HUES48 (cell line): Measurements from ENCODE around the gene FERD3L.

Experiments used
- H3K27ac ChIP-seq: one replicate; pipeline ENCODE4 v1.7.0; 2013; ENCODE audit warnings: low read depth, low read length, inconsistent platforms
- H3K27me3 ChIP-seq: 2 replicates; pipeline ENCODE4 v1.6.1; 2013; ENCODE audit warnings: mild to moderate bottlenecking, low read length; ENCODE audit not compliant: control insufficient read depth, insufficient read depth
- H3K36me3 ChIP-seq: 2 replicates; pipeline ENCODE4 v1.6.1; 2013; ENCODE audit warnings: low read length; ENCODE audit not compliant: control insufficient read depth, insufficient read depth
- H3K4me1 ChIP-seq: 2 replicates; pipeline ENCODE4 v1.6.1; 2013; ENCODE audit warnings: mild to moderate bottlenecking, low read length; ENCODE audit not compliant: control insufficient read depth, insufficient read depth
- H3K4me3 ChIP-seq: 2 replicates; pipeline ENCODE4 v1.5.1; 2013; ENCODE audit warnings: mild to moderate bottlenecking, low read depth, low read length
- H3K9ac ChIP-seq: 2 replicates; pipeline ENCODE4 v1.6.1; 2013; ENCODE audit warnings: mild to moderate bottlenecking, low read depth, low read length, moderate library complexity
- H3K9me3 ChIP-seq: 2 replicates; pipeline ENCODE4 v1.6.1; 2013; ENCODE audit warnings: low read length; ENCODE audit not compliant: control insufficient read depth, insufficient read depth

The FERD3L gene

DNA sequence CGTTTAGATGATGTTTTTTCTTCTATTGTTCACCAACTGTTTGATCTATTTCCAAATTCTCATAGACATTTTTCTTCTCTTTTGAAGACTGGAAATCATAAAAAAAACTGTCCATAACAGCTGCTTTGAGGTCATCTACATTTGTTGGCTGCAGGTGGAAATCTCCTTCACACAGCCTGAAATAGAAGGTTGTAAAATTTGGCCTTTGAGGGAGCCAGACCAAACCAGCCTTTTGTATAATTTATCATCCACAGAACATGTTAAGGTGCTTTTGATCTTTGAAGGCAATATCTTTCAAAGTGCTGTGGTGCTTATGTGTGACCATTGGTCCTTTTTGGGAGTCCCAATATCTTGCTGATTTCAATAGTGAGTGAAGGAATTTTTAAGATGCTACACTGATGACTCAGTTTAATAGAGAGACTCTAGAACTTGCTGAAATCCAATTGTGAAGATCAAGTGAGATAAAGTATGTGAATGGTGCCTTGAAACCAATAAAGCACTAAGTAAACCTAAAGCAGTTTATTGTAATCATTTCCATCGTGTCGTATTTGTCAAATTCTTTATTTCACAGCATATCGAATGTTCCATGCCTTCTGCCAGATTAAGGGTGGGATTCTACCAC is 5.4 kb downstream of the FERD3L start:
- H3K4me3 ChIP-seq: no peak overlapping the region
- H3K27me3 ChIP-seq: peaks cover 55% of the 10 kb centered on the region
- no peaks in the 10 kb centered on the region for H3K36me3 ChIP-seq

DNA sequence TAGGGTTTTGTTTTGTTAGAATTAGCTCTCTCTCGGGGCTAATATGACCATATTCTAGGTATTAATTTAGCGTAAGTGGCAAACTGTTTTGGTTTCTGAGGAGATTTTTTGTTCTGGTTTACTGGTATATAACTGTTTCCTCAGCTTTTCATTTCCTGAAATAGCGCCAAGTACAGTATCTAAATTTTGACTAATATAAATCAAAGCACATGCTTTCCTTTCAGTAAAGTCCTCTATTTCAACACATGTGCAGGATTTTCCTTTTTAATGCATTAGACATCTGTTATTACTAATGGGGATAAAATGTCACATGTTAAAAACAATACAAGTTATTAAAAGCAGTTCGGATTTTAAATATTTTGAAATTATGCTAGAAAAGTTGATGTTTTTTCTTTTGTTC is 11.3 kb downstream of the FERD3L start:
- no peak overlapping the region for H3K27ac ChIP-seq
- H3K9me3 ChIP-seq: no peaks in the 10 kb centered on the region
- H3K9ac ChIP-seq: no peak overlapping the region
- H3K36me3 ChIP-seq: no peaks in the 10 kb centered on the region
- no peak overlapping the region for H3K4me3 ChIP-seq
- no peaks in the 10 kb centered on the region for H3K4me1 ChIP-seq
- no peaks in the 10 kb centered on the region for H3K27me3 ChIP-seq

More for the DNA sequence above, 5.4 kb downstream of the FERD3L start:
- Histone ChIP-seq H3K9ac (no peak overlapping the region), H3K27ac (no peak overlapping the region), H3K9me3 (no peaks in the 10 kb centered on the region), H3K4me1 (peaks cover 13% of the 10 kb centered on the region)

DNA sequence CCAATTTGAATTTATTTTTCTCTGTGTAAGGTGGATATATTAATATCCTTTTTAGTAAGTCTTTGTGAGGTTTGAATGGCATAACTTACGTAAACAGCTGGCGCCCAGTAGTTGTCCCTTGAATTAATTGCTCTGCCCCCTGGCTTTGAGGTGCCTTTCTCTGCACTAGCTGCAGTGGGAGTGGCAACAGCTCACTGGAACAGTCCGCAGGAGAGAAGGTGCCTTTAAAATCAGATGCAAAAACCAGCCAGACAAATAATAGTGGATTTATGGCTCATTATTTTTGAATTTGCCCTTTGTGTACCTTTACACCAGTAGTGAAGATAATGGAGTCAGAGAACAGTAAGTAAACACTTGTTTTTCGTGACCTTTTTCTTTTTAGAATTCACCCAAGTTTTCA is 11.8 kb downstream of the FERD3L start:
- Histone ChIP-seq H3K9me3 (no peaks in the 10 kb centered on the region), H3K36me3 (no peaks in the 10 kb centered on the region), H3K4me1 (no peaks in the 10 kb centered on the region), H3K9ac (no peak overlapping the region), H3K27ac (no peak overlapping the region), H3K27me3 (no peaks in the 10 kb centered on the region), H3K4me3 (no peak overlapping the region)

DNA sequence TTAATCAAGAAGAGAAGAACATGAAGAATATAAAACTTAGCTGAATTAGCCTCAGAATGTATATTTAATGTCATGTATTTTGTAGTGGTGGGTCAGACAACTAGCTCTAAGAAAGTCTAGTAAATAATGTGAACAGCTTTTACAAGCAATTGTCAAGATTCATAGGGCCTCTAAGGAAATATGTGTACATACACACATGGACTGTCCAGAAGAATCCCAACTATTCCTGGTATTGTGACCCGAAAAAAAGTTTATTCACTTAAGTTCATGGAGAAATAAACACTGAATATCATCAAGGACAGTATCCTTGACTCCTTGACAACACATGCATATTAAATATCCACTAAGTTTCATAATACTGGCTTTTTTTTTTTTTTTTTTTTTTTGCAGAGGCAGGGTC is 16.4 kb downstream of the FERD3L start:
- Histone ChIP-seq H3K4me1 (no peaks in the 10 kb centered on the region), H3K4me3 (no peak overlapping the region), H3K27ac (no peak overlapping the region), H3K9me3 (no peaks in the 10 kb centered on the region), H3K27me3 (no peaks in the 10 kb centered on the region; the same call in 1 of the 2 replicates), H3K9ac (no peak overlapping the region), H3K36me3 (no peaks in the 10 kb centered on the region)

DNA sequence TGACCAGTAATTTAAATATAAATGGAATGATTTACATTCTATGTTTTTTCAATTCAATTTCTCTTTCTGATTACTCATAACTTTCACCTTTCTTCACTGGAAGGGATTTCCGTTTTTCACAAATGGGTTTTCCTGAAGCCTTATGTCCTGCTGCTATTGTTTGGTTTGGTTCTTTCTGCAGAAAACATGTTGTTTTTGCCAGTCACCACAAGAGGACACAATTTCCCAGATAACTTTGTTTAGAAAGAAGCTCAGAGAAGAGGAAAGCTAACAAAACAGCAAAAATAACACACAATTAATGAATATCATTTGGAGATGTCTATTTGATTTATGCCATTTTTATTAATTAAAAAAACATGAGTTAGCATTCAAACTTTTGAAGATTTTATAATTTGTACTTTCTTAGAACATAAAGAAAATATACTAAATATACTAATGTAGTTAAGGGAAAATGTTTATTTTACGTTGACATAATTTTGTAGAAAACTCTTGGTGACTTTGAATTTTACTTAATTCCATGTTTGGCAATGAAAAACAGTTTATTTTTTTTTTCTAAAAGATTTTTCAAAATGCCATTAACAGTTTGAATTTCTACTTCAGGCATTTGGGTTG is 23.1 kb downstream of the FERD3L start:
- Histone ChIP-seq H3K9ac (no peak overlapping the region), H3K27me3 (peaks cover 48% of the 10 kb centered on the region), H3K27ac (no peak overlapping the region), H3K36me3 (no peaks in the 10 kb centered on the region), H3K4me1 (peaks cover 37% of the 10 kb centered on the region), H3K9me3 (no peaks in the 10 kb centered on the region), H3K4me3 (no peak overlapping the region)

DNA sequence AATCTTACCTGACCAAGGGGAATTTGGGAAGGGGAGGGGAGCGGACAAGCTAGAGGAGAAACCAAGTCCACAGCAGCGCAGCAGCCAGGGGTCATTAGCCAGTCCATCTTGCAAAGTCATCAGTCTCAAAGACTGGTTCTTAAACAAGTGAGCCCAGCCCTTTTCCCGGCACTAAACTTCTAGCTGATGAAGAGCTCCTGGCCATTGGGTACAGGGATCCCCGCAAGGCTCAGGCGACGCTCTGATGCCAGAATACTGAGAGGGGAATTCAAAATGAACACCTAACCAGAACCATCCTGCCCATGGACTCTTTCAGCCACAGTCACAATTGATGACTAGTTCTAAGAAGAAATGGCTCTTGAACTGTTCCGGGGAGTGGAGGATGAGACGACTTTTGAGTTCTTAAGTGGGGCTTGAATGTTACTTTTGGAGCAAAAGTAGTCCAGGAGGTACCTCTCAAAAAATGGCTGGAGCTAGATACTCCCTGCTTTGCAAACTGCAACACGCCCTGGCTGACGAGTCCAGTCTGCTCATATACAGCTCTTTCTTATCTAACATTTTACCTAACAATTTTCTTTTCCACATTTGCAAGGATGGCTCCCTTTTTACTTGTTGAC is 25.2 kb downstream of the FERD3L start:
- Histone ChIP-seq H3K27me3 (peaks cover 68% of the 10 kb centered on the region), H3K27ac (no peak overlapping the region), H3K36me3 (no peaks in the 10 kb centered on the region), H3K4me1 (peaks cover 40% of the 10 kb centered on the region), H3K4me3 (no peak overlapping the region), H3K9me3 (no peaks in the 10 kb centered on the region), H3K9ac (no peak overlapping the region)

DNA sequence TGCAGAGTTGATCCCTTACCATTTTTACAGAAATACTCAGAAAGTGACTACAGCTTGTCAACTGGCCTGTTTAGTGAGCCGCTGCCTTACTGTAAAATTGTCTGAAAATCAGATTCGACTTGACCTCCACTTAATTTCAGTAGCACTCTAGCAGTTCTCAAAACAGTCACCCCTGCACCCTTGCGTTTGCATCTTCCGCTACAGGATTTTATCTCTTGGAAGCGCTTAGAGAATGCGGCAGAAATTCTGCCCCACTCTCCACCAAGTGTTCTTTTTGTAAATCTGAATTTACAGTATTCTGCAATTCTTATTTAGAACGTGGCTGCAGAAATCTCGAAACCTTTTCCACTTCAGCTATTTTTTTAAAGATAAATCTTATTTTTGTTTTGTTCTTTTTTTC is 25.8 kb downstream of the FERD3L start:
- Histone ChIP-seq H3K9ac (no peak overlapping the region), H3K36me3 (no peaks in the 10 kb centered on the region), H3K4me1 (peaks cover 42% of the 10 kb centered on the region), H3K27me3 (peaks cover 74% of the 10 kb centered on the region), H3K4me3 (peak overlapping the region; percentile 71), H3K9me3 (no peaks in the 10 kb centered on the region), H3K27ac (no peak overlapping the region)

DNA sequence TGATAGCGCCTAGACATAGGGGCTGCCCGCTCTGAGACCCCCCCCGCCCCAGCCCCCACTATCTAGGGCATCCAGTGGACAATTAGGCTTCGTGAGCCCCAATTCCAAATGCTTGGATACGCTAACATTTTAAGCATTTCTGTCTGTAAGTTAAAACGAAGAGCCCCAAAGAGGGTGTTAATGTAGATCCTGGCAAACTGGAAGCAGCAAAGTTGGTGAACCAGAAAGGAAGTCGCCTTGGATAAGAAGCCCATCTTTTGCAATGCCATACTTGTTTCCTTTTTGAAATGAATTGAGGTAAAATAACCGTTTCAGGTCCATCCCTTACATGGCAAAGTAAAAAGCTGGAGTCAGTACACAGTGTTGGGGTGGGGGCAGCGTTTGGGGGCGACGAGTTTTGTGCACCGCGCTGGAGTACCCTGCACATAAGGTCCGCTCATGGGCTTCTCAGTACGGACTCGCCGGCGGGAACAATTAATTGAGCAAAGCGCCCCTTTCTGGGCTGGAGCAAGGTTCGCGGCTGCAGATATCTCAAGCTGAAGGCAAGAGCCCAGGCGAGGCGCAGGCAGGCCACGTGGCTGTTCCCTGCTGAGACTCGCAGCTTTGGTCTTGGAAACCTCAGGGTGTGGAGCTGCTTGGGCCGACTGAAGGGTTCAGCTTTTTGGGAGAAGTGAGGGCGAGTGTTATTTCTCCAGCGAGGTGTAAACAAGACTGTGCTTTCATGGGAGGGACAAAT is 26.4 kb downstream of the FERD3L start:
- Histone ChIP-seq H3K4me1 (peaks cover 42% of the 10 kb centered on the region), H3K27me3 (peaks cover 80% of the 10 kb centered on the region), H3K4me3 (peak overlapping the region; percentile 71), H3K9ac (no peak overlapping the region), H3K36me3 (no peaks in the 10 kb centered on the region), H3K27ac (no peak overlapping the region), H3K9me3 (no peaks in the 10 kb centered on the region)

DNA sequence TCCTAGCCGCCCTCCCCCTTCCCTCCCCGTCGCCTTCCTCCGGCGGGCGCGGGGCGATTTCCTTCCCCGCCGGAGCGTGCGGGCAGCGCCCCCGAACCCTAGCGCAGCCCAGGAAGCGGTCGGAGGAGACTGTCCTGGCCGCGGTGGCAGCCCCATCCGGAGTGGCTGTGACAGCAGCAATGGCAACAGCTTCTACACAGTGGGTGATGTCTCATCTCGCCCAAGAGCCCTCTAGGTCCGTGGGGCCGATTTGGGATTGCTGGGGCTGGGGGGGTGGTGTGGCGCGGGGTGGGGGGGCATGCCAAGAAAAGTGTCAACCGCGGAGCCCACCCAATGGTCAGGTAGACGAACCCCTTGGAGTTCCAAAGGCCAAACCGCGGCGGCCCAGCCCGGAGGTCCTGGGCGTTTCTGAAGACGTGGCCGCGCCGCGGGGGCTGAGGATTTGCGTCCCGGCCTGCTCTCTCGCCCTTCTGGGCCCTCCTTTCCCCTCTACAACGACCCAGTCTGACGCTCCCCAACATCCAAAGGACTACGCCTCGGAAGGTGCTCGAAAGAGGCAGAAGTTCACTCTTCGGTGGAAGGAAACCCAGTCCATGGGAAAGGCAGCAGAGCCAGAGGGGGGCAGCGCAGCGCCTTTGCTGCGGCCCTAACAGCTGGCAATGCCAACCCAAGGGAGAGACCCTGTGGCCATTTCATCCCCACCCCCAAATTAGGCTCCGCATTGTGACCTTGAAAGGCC is 27.2 kb downstream of the FERD3L start:
- Histone ChIP-seq H3K9me3 (no peaks in the 10 kb centered on the region), H3K4me1 (peaks cover 38% of the 10 kb centered on the region), H3K36me3 (no peaks in the 10 kb centered on the region), H3K27me3 (peaks cover 88% of the 10 kb centered on the region), H3K27ac (no peak overlapping the region), H3K4me3 (peak overlapping the region; percentile 71), H3K9ac (no peak overlapping the region)

DNA sequence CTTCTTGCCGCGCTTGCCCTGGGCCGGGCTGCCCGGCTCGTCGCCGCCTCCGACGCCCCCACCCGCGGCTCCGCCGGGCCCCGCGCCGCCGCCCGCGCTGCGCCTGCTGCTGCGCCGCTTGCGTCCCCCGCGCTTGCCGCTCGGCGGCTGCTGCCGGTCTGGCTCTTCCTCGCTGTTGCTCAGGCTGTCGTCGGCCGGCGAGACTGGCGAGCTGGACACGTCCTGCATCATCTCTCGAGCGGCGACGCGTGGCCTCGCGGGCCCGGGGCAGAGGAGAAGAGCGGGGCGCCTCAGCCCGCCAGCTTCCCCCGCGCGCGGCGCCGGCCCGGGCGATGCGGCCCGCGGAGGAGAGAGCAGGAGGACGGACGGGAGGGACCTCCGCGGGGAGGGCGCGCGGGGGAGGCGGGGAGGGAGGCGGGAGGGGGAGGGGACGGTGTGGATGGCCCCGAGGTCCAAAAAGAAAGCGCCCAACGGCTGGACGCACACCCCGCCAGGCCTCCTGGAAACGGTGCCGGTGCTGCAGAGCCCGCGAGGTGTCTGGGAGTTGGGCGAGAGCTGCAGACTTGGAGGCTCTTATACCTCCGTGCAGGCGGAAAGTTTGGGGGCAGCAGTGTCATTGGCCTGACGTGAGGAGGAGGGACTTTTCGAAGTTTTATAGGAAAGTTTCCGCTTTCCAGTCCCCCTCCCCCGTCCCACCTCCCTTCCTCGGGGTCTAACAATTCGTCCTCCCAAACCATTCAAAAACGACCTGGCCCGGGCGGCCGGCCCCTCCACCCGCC is 27.9 kb downstream of the FERD3L start, which contains the start of gene TWIST1:
Gene TWIST1, minus strand, starts transcription at position 546 of the 779 bp plus-strand sequence. Its CDS starts 315 bp downstream, at position 231.
- peak within 1 kb of the TSS; percentile 71 for H3K4me3 ChIP-seq
- H3K36me3 ChIP-seq: no peaks in the 10 kb centered on the region
- peak within 1 kb of the TSS; percentile 39; the same call in 1 of the 2 replicates for H3K9ac ChIP-seq
- peaks cover 95% of the 10 kb centered on the region for H3K27me3 ChIP-seq
- H3K4me1 ChIP-seq: peaks cover 37% of the 10 kb centered on the region
- no peaks in the 10 kb centered on the region for H3K9me3 ChIP-seq
- H3K27ac ChIP-seq: no peak within 1 kb of the TSS
